ENCODE data around the gene SMG9.

DNA sequence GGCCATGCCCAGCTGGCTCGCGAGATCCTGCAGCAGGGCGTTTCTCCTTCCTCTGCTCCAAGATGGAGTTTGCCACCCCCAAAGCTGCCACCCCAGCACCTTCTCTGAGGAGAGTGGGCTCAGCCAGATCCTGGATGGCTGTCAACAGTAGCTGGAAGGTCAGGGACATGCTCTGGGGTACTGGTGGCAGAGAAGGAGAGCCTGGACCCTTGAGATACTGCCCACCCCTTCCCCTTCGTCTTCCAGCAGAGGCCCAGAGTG, 27.2 kb downstream of the SMG9 start:
- TF ChIP-seq RAD21 (IDR thresholded peaks at IDR 0.05; ENCODE audit: low read length) = no peak
- no peak for TF ChIP-seq EP300 (IDR thresholded peaks at IDR 0.05; ENCODE audit: borderline replicate concordance in 1 of 2, low read depth in 1 of 2, low read length in 1 of 2)
- TF ChIP-seq, protein P1, sequence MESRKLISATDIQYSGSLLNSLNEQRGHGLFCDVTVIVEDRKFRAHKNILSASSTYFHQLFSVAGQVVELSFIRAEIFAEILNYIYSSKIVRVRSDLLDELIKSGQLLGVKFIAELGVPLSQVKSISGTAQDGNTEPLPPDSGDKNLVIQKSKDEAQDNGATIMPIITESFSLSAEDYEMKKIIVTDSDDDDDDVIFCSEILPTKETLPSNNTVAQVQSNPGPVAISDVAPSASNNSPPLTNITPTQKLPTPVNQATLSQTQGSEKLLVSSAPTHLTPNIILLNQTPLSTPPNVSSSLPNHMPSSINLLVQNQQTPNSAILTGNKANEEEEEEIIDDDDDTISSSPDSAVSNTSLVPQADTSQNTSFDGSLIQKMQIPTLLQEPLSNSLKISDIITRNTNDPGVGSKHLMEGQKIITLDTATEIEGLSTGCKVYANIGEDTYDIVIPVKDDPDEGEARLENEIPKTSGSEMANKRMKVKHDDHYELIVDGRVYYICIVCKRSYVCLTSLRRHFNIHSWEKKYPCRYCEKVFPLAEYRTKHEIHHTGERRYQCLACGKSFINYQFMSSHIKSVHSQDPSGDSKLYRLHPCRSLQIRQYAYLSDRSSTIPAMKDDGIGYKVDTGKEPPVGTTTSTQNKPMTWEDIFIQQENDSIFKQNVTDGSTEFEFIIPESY (IDR thresholded peaks at IDR 0.05; ENCODE audit: borderline replicate concordance, low read depth) = no peak
- TF ChIP-seq, protein P2, sequence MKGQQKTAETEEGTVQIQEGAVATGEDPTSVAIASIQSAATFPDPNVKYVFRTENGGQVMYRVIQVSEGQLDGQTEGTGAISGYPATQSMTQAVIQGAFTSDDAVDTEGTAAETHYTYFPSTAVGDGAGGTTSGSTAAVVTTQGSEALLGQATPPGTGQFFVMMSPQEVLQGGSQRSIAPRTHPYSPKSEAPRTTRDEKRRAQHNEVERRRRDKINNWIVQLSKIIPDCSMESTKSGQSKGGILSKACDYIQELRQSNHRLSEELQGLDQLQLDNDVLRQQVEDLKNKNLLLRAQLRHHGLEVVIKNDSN (IDR thresholded peaks at IDR 0.05; ENCODE audit: borderline replicate concordance, low read depth) = no peak
- TF ChIP-seq MXI1 (IDR thresholded peaks at IDR 0.05; ENCODE audit: low read depth, low read length) = no peak
- no peak for TF ChIP-seq POLR2AphosphoS5 (IDR thresholded peaks at IDR 0.05; ENCODE audit: low read depth, low read length)
- no peak for TF ChIP-seq CTCF (IDR thresholded peaks at IDR 0.05)
- TF ChIP-seq, protein P3, sequence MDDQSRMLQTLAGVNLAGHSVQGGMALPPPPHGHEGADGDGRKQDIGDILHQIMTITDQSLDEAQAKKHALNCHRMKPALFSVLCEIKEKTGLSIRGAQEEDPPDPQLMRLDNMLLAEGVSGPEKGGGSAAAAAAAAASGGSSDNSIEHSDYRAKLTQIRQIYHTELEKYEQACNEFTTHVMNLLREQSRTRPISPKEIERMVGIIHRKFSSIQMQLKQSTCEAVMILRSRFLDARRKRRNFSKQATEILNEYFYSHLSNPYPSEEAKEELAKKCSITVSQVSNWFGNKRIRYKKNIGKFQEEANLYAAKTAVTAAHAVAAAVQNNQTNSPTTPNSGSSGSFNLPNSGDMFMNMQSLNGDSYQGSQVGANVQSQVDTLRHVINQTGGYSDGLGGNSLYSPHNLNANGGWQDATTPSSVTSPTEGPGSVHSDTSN (IDR thresholded peaks at IDR 0.05) = no peak
- TF ChIP-seq TAF1 (IDR thresholded peaks at IDR 0.05; ENCODE audit: borderline replicate concordance, low read depth, low read length) = no peak
- no peak for TF ChIP-seq FOXM1 (IDR thresholded peaks at IDR 0.05; ENCODE audit: low read depth)
- no peak for TF ChIP-seq RXRA (IDR thresholded peaks at IDR 0.05; ENCODE audit: borderline replicate concordance, low read depth)
- TF ChIP-seq TCF12 (IDR thresholded peaks at IDR 0.05) = no peak
- no peak for TF ChIP-seq SMC3 (IDR thresholded peaks at IDR 0.05; ENCODE audit: low read depth, low read length)

All from SK-N-SH (cell line).